B cell (primary cell): ENCODE results near the gene NRM. TPM values are rescaled to one million over a fixed set of nuclear protein-coding genes. Genes with fewer than 3 reads are reported as not detected.

Source experiments
- ATAC-seq: fragments of 200-7000 bp; cut with Tn5 transposase; one replicate; pipeline ENCODE4 v1.10.0; 2021; ENCODE audit warnings: low read depth, mild to moderate bottlenecking, moderate number of reproducible peaks, moderate library complexity
- CTCF ChIA-PET: fragments of 350-600 bp; sonication (Branson Sonifier 250); formaldehyde crosslinking; loops from one replicate; lab custom pipeline; 2021; ENCODE audit warnings: antibody characterized with exemption, inconsistent platforms; lab: Charles Lee
- POLR2A ChIA-PET: fragments of 350-600 bp; sonication (Branson Sonifier 250); formaldehyde crosslinking; loops from one replicate; lab custom pipeline; 2021; ENCODE audit warnings: antibody characterized with exemption; lab: Charles Lee
- DNase-seq: peaks from one replicate; pipeline ENCODE4 v3.0.0; 2013
- H2AFZ ChIP-seq: 2 replicates; pipeline ENCODE4 v1.6.1; 2012; ENCODE audit warnings: mild to moderate bottlenecking, low read depth, low read length; ENCODE audit not compliant: insufficient read depth, poor library complexity, severe bottlenecking
- H3K27ac ChIP-seq, 2 donors: 1 replicate in 1 of 2; 2 replicates in 1 of 2; pipeline ENCODE4 v1.5.1; 2012 to 2013; ENCODE audit warnings: low read length in 2 of 2, mild to moderate bottlenecking in 2 of 2, moderate library complexity in 1 of 2
- H3K27me3 ChIP-seq, 4 experiments: fragments of 200-600 bp in 1 of 4; sonication (generic) in 1 of 4; replicated peaks in 1 of 4; 1 replicate in 2 of 4; 2 replicates in 2 of 4; pipeline versions ENCODE4 v1.6.1 to v1.7.0; 2013 to 2016; ENCODE audit warnings: low read length in 3 of 4, mild to moderate bottlenecking in 2 of 4, mixed read lengths in 1 of 4, moderate library complexity in 1 of 4; ENCODE audit not compliant: insufficient read depth in 4 of 4, control insufficient read depth in 3 of 4; ENCODE audit errors: control extremely low read depth in 1 of 4
- H3K36me3 ChIP-seq, 2 experiments: replicated peaks in 1 of 2; 1 replicate in 1 of 2; 2 replicates in 1 of 2; pipeline versions ENCODE4 v1.6.1 to v1.7.1; 2013; ENCODE audit warnings: low read length in 1 of 2; ENCODE audit not compliant: insufficient read depth in 2 of 2, control insufficient read depth in 1 of 2; ENCODE audit errors: control extremely low read depth in 1 of 2, extremely low read depth in 1 of 2
- H3K4me1 ChIP-seq, 2 donors: fragments of 200-600 bp in 1 of 2; sonication (generic) in 1 of 2; 1 replicate in 1 of 2; 2 replicates in 1 of 2; pipeline versions ENCODE4 v1.5.1 to v1.6.1; 2013 to 2017; ENCODE audit warnings: low read length in 2 of 2; ENCODE audit not compliant: control insufficient read depth in 2 of 2, insufficient read depth in 2 of 2
- H3K4me2 ChIP-seq: replicated peaks from 2 replicates; pipeline ENCODE3; 2012; ENCODE audit warnings: mild to moderate bottlenecking, low read depth, low read length; ENCODE audit not compliant: poor library complexity, severe bottlenecking
- H3K4me3 ChIP-seq, 5 experiments: fragments of 200-600 bp in 1 of 5; sonication (generic) in 1 of 5; 1 replicate in 3 of 5; 2 replicates in 2 of 5; pipeline versions ENCODE4 v1.5.1 to v1.7.0; 2011 to 2016; ENCODE audit warnings: low read length in 4 of 5, mild to moderate bottlenecking in 4 of 5, low read depth in 2 of 5, control low read depth in 1 of 5, moderate library complexity in 1 of 5; ENCODE audit not compliant: insufficient read depth in 1 of 5; ENCODE audit errors: control extremely low read depth in 1 of 5, extremely low read depth in 1 of 5
- H3K79me2 ChIP-seq: fragments of 200-600 bp; sonication (generic); one replicate; pipeline ENCODE4 v1.6.0; 2016; ENCODE audit warnings: low read length; ENCODE audit not compliant: control insufficient read depth, insufficient read depth
- H3K9ac ChIP-seq: fragments of 200-600 bp; sonication (generic); 2 replicates; pipeline ENCODE4 v1.6.1; 2017; ENCODE audit warnings: mild to moderate bottlenecking, low read length, moderate library complexity
- H3K9me3 ChIP-seq, 3 donors: one replicate each; pipeline versions ENCODE4 v1.6.1 to v1.7.1; 2013; ENCODE audit warnings: low read length in 2 of 3; ENCODE audit not compliant: control insufficient read depth in 2 of 3, insufficient read depth in 1 of 3; ENCODE audit errors: control extremely low read depth in 1 of 3
- H4K20me1 ChIP-seq: 2 replicates; pipeline ENCODE4 v1.6.0; 2012; ENCODE audit warnings: mild to moderate bottlenecking, low read length; ENCODE audit not compliant: insufficient read depth, control insufficient read depth, poor library complexity, severe bottlenecking
- H3K27ac Mint-ChIP-seq: one replicate; pipeline ENCODE4 v1.8.0; 2021; ENCODE audit warnings: mixed read lengths
- H3K27me3 Mint-ChIP-seq: one replicate; pipeline ENCODE4 v1.8.0; 2021; ENCODE audit warnings: mixed read lengths
- H3K4me1 Mint-ChIP-seq: one replicate; pipeline ENCODE4 v1.8.0; 2021; ENCODE audit warnings: mixed read lengths
- H3K4me3 Mint-ChIP-seq: one replicate; pipeline ENCODE4 v1.8.0; 2021; ENCODE audit warnings: mixed read lengths
- H3K9me3 Mint-ChIP-seq: one replicate; pipeline ENCODE4 v1.8.0; 2022; ENCODE audit warnings: mixed read lengths; ENCODE audit not compliant: insufficient read depth
- CTCF ChIP-seq: fragments of 200-600 bp; IDR thresholded peaks from one replicate; pipeline ENCODE4 v1.8.0; 2022; ENCODE audit warnings: antibody characterized with exemption, mild to moderate bottlenecking
- EZH2 ChIP-seq: IDR thresholded peaks from 2 replicates; pipeline ENCODE4 v1.6.1; 2012; ENCODE audit warnings: borderline replicate concordance, low read depth, mild to moderate bottlenecking, moderate library complexity, low read length; ENCODE audit not compliant: insufficient read depth, poor library complexity, severe bottlenecking
- WGBS: methylation state at CpG from one replicate; pipeline ENCODE4 v1.1.5; 2013; ENCODE audit warnings: missing lambda C conversion rate; ENCODE audit not compliant: insufficient coverage; 5-methylcytosine and 5-hydroxymethylcytosine counted together
- intact Hi-C: fragments of 100-400 bp; cut with micrococcal nuclease; formaldehyde crosslinking; loops from one replicate; pipeline ENCODE4 v1.10.0; 2022
- polyA plus RNA-seq: library from polyadenylated mRNA; depleted of rRNA; stranded (reverse); fragments of >200 nt; gene quantifications from 2 replicates; pipeline ENCODE4 v1.2.3, GENCODE V29; 2012
- total RNA-seq, 2 donors: library from RNA; stranded (reverse); fragments of 120-200 nt in 1 of 2; gene quantifications; 1 replicate in 1 of 2; 2 replicates in 1 of 2; pipeline versions ENCODE4 v1.2.3 to v1.2.4, GENCODE V29; 2013 to 2022

NRM gene
- total and polyA plus RNA-seq, 2 donors (not counting 1 experiment from before 2014, with no cell fraction given): 24.9 to 26.0 TPM

GRCh38 chr6:30687659-30688431 lies 2.9 kb downstream of the NRM start:
- peak; percentile 52 for DNase-seq
- peaks cover 66% of the 10 kb centered on the region for H3K4me1 Mint-ChIP-seq
- CTCF ChIA-PET: interaction anchor here (0.9 to 8.9 kb wide), 8 partner anchors 8 to 91 kb away, joined by 3 to 151 read pairs (median 5); partner anchors contain the start of genes DHX16, MDC1, MRPS18B and TUBB

More at GRCh38 chr6:30687659-30688431, 2.9 kb downstream of the NRM start:
- H2AFZ ChIP-seq: peak overlapping the region; percentile 82
- peak overlapping the region; percentile 97 for H3K4me3 Mint-ChIP-seq
- H3K27ac ChIP-seq: peak overlapping the region; percentile 93 to 97
- H3K36me3 ChIP-seq: peaks cover 0 to 3% of the 10 kb centered on the region in 2 experiments
- H3K4me3 ChIP-seq: peak overlapping the region; percentile 2 to 100 (median 93)
- peak overlapping the region; percentile 99 for H3K27ac Mint-ChIP-seq
- no peak for TF ChIP-seq EZH2
- no peak for TF ChIP-seq CTCF
- WGBS: 8% methylated on average over 13 of the region's 22 CpGs
- peak overlapping the region; percentile 98 for H3K9ac ChIP-seq
- peak overlapping the region; percentile 100 for H3K4me2 ChIP-seq
- intact Hi-C loops: loop anchor here (1.0 to 2.0 kb wide), 3 partner anchors 9 to 29 kb away; partner anchors contain the start of genes DHX16 and MDC1
- H3K9me3 Mint-ChIP-seq: no peaks in the 10 kb centered on the region
- peaks cover 36 to 43% of the 10 kb centered on the region in 2 donors for H3K4me1 ChIP-seq
- no peaks in the 10 kb centered on the region for H3K27me3 ChIP-seq
- H3K27me3 Mint-ChIP-seq: no peaks in the 10 kb centered on the region
- peaks cover 51% of the 10 kb centered on the region for H3K79me2 ChIP-seq
- H4K20me1 ChIP-seq: peaks cover 38% of the 10 kb centered on the region
- ATAC-seq: no peak
- no peaks in the 10 kb centered on the region for H3K9me3 ChIP-seq
- POLR2A ChIA-PET: interaction anchor here (0.7 to 3.2 kb wide), 10 partner anchors 9 to 747 kb away, joined by 3 to 45 read pairs (median 4); partner anchors contain the start of genes DHX16, GNL1, MDC1 and MRPS18B
